SK-N-SH treated with all-trans-retinoic acid at 6 μM for 48 hours (cell line): ENCODE measurements around the gene DVL3.

ENCODE experiments used
- ATAC-seq: fragments of 200-7000 bp; cut with Tn5 transposase; 3 replicates; pipeline ENCODE4 v1.9.1; 2020; ENCODE audit warnings: mild to moderate bottlenecking, moderate library complexity
- ARNTL ChIP-seq: fragments of 450-650 bp; formaldehyde crosslinking; IDR thresholded peaks from 2 replicates; pipeline ENCODE4 v1.5.0; 2020; ENCODE audit warnings: low read depth, mild to moderate bottlenecking, moderate library complexity, borderline replicate concordance
- BACH2 ChIP-seq: fragments of 250-450 bp; sonication (Bioruptor Pico); IDR thresholded peaks from 2 replicates; pipeline ENCODE4 v1.9.0; 2021; ENCODE audit warnings: mild to moderate bottlenecking, borderline replicate concordance
- CSDC2 ChIP-seq: fragments of 250-450 bp; sonication (Bioruptor Pico); IDR thresholded peaks from 2 replicates; pipeline ENCODE4 v1.5.0; 2020; ENCODE audit warnings: mild to moderate bottlenecking, moderate library complexity
- CSRNP3 ChIP-seq: fragments of 250-450 bp; sonication (Bioruptor Pico); IDR thresholded peaks from 2 replicates; pipeline ENCODE4 v1.5.1; 2021; ENCODE audit warnings: mild to moderate bottlenecking, moderate library complexity
- ESRRG ChIP-seq: fragments of 250-450 bp; sonication (Bioruptor Pico); IDR thresholded peaks from 2 replicates; pipeline ENCODE4 v1.6.1; 2021; ENCODE audit warnings: mild to moderate bottlenecking
- GLIS3 ChIP-seq: fragments of 250-450 bp; sonication (Bioruptor Pico); IDR thresholded peaks from 2 replicates; pipeline ENCODE4 v1.5.0; 2020; ENCODE audit warnings: mild to moderate bottlenecking, moderate library complexity
- ISL1 ChIP-seq: fragments of 250-450 bp; sonication (Bioruptor Pico); IDR thresholded peaks from 2 replicates; pipeline ENCODE4 v2.1.2; 2022; ENCODE audit warnings: mild to moderate bottlenecking, moderate library complexity
- OSR1 ChIP-seq: fragments of 250-450 bp; sonication (Bioruptor Pico); IDR thresholded peaks from 2 replicates; pipeline ENCODE4 v1.8.0; 2022; ENCODE audit warnings: moderate library complexity, mild to moderate bottlenecking, inconsistent platforms
- POU6F1 ChIP-seq: fragments of 250-450 bp; sonication (Bioruptor Pico); IDR thresholded peaks from 2 replicates; pipeline ENCODE4 v1.8.0; 2021; ENCODE audit warnings: low read depth, mild to moderate bottlenecking, moderate library complexity, borderline replicate concordance
- RARB ChIP-seq: fragments of 250-450 bp; sonication (Bioruptor Pico); IDR thresholded peaks from 2 replicates; pipeline ENCODE4 v1.8.0; 2021; ENCODE audit warnings: mild to moderate bottlenecking, moderate library complexity
- SNAI2 ChIP-seq: fragments of 250-450 bp; sonication (Bioruptor Pico); IDR thresholded peaks from 2 replicates; pipeline ENCODE4 v1.5.0; 2020; ENCODE audit warnings: mild to moderate bottlenecking, moderate library complexity
- TCF4 ChIP-seq: fragments of 250-450 bp; sonication (Bioruptor Pico); IDR thresholded peaks from 2 replicates; pipeline ENCODE4 v1.8.0; 2021; ENCODE audit warnings: mild to moderate bottlenecking, moderate library complexity, borderline replicate concordance
- TOX ChIP-seq: fragments of 250-450 bp; sonication (Bioruptor Pico); IDR thresholded peaks from 2 replicates; pipeline ENCODE4 v1.8.0; 2021; ENCODE audit warnings: mild to moderate bottlenecking, moderate library complexity, borderline replicate concordance
- ZC3H10 ChIP-seq: fragments of 250-450 bp; sonication (Bioruptor Pico); IDR thresholded peaks from 2 replicates; pipeline ENCODE4 v1.5.1; 2021; ENCODE audit warnings: mild to moderate bottlenecking, moderate library complexity
- ZFP3 ChIP-seq: fragments of 250-450 bp; sonication (Bioruptor Pico); IDR thresholded peaks from 2 replicates; pipeline ENCODE4 v1.5.0; 2020; ENCODE audit warnings: mild to moderate bottlenecking, moderate library complexity
- ZFP30 ChIP-seq: fragments of 450-650 bp; formaldehyde crosslinking; IDR thresholded peaks from 2 replicates; pipeline ENCODE4 v1.5.0; 2022; ENCODE audit warnings: mild to moderate bottlenecking, moderate library complexity
- ZNF565 ChIP-seq: fragments of 450-650 bp; formaldehyde crosslinking; conservative IDR thresholded peaks from 2 replicates; pipeline ENCODE4 v1.5.0; 2020; ENCODE audit warnings: low read depth, mild to moderate bottlenecking, moderate library complexity
- ZNF70 ChIP-seq: fragments of 450-650 bp; formaldehyde crosslinking; IDR thresholded peaks from 2 replicates; pipeline ENCODE4 v1.5.0; 2020; ENCODE audit warnings: mild to moderate bottlenecking, moderate library complexity
- ZNF8 ChIP-seq: fragments of 450-650 bp; formaldehyde crosslinking; IDR thresholded peaks from 2 replicates; pipeline ENCODE4 v1.5.0; 2020; ENCODE audit warnings: mild to moderate bottlenecking, moderate library complexity
- TF ChIP-seq, protein P1 (sequence below): fragments of 250-450 bp; sonication (Bioruptor Pico); IDR thresholded peaks from 2 replicates; pipeline ENCODE4 v1.8.0; 2020; ENCODE audit warnings: mild to moderate bottlenecking, moderate library complexity, borderline replicate concordance
- TF ChIP-seq, protein P2 (sequence below): fragments of 250-450 bp; sonication (Bioruptor Pico); IDR thresholded peaks from 2 replicates; pipeline ENCODE4 v1.5.1; 2020; ENCODE audit warnings: low read depth, mild to moderate bottlenecking, moderate library complexity

The DVL3 gene

GRCh38 chr3:184154885-184155643 lies at the start of gene DVL3:
DVL3 (plus strand) TSS chr3:184155377; CDS start chr3:184155636, 259 bp downstream.
- peak; percentile 67 for ATAC-seq
- TF ChIP-seq BACH2 (CRISPR knock-in tag) = no peak

DNA sequence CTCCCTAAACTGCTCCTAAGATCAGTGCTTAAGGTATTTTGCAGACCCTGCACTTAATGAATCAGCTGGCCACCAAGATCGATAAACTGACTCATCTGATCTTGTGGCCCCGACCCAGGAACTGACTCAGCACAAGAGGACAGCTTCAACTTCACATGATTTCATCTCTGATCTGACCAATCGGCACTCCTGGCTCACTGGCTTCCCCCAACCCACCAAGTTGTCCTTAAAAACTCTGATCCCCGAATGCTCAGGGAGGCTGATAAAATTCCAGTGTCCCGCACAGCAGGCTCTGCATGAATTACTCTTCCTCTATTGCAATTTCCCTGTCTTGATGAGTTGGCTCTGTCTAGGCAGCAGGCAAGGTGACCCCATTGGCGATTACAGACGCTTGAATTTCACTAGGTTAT lies 44.9 kb upstream of the DVL3 start:
- ATAC-seq = no peak
- TF ChIP-seq POU6F1 (CRISPR knock-in tag) = no peak
- no peak for TF ChIP-seq OSR1 (CRISPR knock-in tag)
- no peak for TF ChIP-seq ARNTL (CRISPR knock-in tag)
- TF ChIP-seq TOX (CRISPR knock-in tag) = no peak
- no peak for TF ChIP-seq TCF4
- TF ChIP-seq CSDC2 = no peak
- no peak for TF ChIP-seq CSRNP3 (CRISPR knock-in tag)
- TF ChIP-seq ZNF565 (CRISPR knock-in tag) = no peak
- TF ChIP-seq SNAI2 (CRISPR knock-in tag) = no peak
- TF ChIP-seq ZC3H10 = no peak
- no peak for TF ChIP-seq BACH2 (CRISPR knock-in tag)
- no peak for TF ChIP-seq ZFP3 (CRISPR knock-in tag)
- no peak for TF ChIP-seq GLIS3
- TF ChIP-seq ISL1 = no peak
- TF ChIP-seq, protein P1, sequence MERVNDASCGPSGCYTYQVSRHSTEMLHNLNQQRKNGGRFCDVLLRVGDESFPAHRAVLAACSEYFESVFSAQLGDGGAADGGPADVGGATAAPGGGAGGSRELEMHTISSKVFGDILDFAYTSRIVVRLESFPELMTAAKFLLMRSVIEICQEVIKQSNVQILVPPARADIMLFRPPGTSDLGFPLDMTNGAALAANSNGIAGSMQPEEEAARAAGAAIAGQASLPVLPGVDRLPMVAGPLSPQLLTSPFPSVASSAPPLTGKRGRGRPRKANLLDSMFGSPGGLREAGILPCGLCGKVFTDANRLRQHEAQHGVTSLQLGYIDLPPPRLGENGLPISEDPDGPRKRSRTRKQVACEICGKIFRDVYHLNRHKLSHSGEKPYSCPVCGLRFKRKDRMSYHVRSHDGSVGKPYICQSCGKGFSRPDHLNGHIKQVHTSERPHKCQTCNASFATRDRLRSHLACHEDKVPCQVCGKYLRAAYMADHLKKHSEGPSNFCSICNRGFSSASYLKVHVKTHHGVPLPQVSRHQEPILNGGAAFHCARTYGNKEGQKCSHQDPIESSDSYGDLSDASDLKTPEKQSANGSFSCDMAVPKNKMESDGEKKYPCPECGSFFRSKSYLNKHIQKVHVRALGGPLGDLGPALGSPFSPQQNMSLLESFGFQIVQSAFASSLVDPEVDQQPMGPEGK (CRISPR knock-in tag) = no peak
- TF ChIP-seq ZNF70 (CRISPR knock-in tag) = no peak
- no peak for TF ChIP-seq ZFP30 (CRISPR knock-in tag)
- no peak for TF ChIP-seq RARB (CRISPR knock-in tag)
- TF ChIP-seq, protein P2, sequence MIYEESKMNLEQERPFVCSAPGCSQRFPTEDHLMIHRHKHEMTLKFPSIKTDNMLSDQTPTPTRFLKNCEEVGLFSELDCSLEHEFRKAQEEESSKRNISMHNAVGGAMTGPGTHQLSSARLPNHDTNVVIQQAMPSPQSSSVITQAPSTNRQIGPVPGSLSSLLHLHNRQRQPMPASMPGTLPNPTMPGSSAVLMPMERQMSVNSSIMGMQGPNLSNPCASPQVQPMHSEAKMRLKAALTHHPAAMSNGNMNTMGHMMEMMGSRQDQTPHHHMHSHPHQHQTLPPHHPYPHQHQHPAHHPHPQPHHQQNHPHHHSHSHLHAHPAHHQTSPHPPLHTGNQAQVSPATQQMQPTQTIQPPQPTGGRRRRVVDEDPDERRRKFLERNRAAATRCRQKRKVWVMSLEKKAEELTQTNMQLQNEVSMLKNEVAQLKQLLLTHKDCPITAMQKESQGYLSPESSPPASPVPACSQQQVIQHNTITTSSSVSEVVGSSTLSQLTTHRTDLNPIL = no peak

- TF ChIP-seq CSDC2 = no peak
- no peak for TF ChIP-seq ZC3H10
- TF ChIP-seq ZNF8 (CRISPR knock-in tag) = no peak
- TF ChIP-seq ARNTL (CRISPR knock-in tag) = no peak
- TF ChIP-seq ZFP3 (CRISPR knock-in tag) = no peak
- no peak for TF ChIP-seq SNAI2 (CRISPR knock-in tag)
- no peak for TF ChIP-seq TCF4
- TF ChIP-seq BACH2 (CRISPR knock-in tag) = no peak
- TF ChIP-seq CSRNP3 (CRISPR knock-in tag) = no peak
- TF ChIP-seq TOX (CRISPR knock-in tag) = no peak
- TF ChIP-seq ISL1 = no peak
- no peak for TF ChIP-seq ESRRG (CRISPR knock-in tag)
- TF ChIP-seq, protein P2 = no peak
- ATAC-seq = no peak
Measured at GRCh38 chr3:184116017-184116416, 39.2 kb upstream of the DVL3 start.
